Umbilical cord (tissue), 2 donors: ENCODE results near the gene SAMD4A. TPM values are rescaled to one million over a fixed set of nuclear protein-coding genes. Genes with fewer than 3 reads are reported as not detected.

Experiments
- DNase-seq: peaks from one replicate; pipeline ENCODE4 v3.0.0-alpha.2; 2015; ENCODE audit warnings: low spot score
- total RNA-seq: library from RNA; depleted of rRNA; stranded (reverse); fragments of >200 nt; gene quantifications from one replicate; pipeline ENCODE4 v1.2.3, GENCODE V29; 2014; ENCODE audit warnings: low replicate concordance; ENCODE audit not compliant: insufficient read depth

Gene SAMD4A
- total RNA-seq, 1 donor from 2014 or later: 138 TPM

GRCh38 chr14:54760866-54761575 is 194.1 kb downstream of the SAMD4A start:
- DNase-seq: no peak

- no peak for DNase-seq
Observed at GRCh38 chr14:54761835-54762234, 194.9 kb downstream of the SAMD4A start.

GRCh38 chr14:54762296-54762695 is 195.4 kb downstream of the SAMD4A start:
- DNase-seq: peak; percentile 27

GRCh38 chr14:54763761-54764160 is 196.8 kb downstream of the SAMD4A start:
- DNase-seq: no peak

GRCh38 chr14:54766276-54767138 is 199.6 kb downstream of the SAMD4A start:
- no peak for DNase-seq

GRCh38 chr14:54767139-54767431 is 200.2 kb downstream of the SAMD4A start:
- DNase-seq: no peak

- no peak for DNase-seq
Observed at GRCh38 chr14:54767450-54767849, 200.5 kb downstream of the SAMD4A start.

- no peak for DNase-seq
Observed at GRCh38 chr14:54768501-54769129, 201.7 kb downstream of the SAMD4A start.

- DNase-seq: no peak
Observed at GRCh38 chr14:54769951-54770863, 203.3 kb downstream of the SAMD4A start.

- DNase-seq: no peak
Observed at GRCh38 chr14:54771411-54772027, 204.6 kb downstream of the SAMD4A start.

GRCh38 chr14:54772451-54772881 is 205.5 kb downstream of the SAMD4A start:
- DNase-seq: no peak

- DNase-seq: peak; percentile 99
Observed at GRCh38 chr14:54773171-54774006, 206.5 kb downstream of the SAMD4A start.

GRCh38 chr14:54774824-54775223 is 207.9 kb downstream of the SAMD4A start:
- no peak for DNase-seq

GRCh38 chr14:54775486-54776140 is 208.7 kb downstream of the SAMD4A start:
- no peak for DNase-seq

- peak; percentile 28 for DNase-seq
Observed at GRCh38 chr14:54776361-54777001, 209.6 kb downstream of the SAMD4A start.

GRCh38 chr14:54777395-54777794 is 210.5 kb downstream of the SAMD4A start:
- no peak for DNase-seq

GRCh38 chr14:54778618-54779345 is 211.9 kb downstream of the SAMD4A start:
- DNase-seq: no peak

- DNase-seq: no peak
Observed at GRCh38 chr14:54781080-54781479, 214.2 kb downstream of the SAMD4A start.
